Epithelial cell of prostate (primary cell): Measurements from ENCODE around the gene TAB2.
"Not testable (repeated sequence)": the region's sequence is repeated elsewhere in the genome, so short reads cannot be mapped to it uniquely, and the experiment has no call there.

Source experiments
- DNase-seq: peaks from one replicate; pipeline ENCODE4 v3.0.0-alpha.2; 2011; ENCODE audit warnings: low read depth, low spot score
- H3K27ac ChIP-seq: fragments of 450-650 bp; 2 replicates; pipeline ENCODE4 v1.5.1; 2017; ENCODE audit warnings: mild to moderate bottlenecking

Gene TAB2

DNA sequence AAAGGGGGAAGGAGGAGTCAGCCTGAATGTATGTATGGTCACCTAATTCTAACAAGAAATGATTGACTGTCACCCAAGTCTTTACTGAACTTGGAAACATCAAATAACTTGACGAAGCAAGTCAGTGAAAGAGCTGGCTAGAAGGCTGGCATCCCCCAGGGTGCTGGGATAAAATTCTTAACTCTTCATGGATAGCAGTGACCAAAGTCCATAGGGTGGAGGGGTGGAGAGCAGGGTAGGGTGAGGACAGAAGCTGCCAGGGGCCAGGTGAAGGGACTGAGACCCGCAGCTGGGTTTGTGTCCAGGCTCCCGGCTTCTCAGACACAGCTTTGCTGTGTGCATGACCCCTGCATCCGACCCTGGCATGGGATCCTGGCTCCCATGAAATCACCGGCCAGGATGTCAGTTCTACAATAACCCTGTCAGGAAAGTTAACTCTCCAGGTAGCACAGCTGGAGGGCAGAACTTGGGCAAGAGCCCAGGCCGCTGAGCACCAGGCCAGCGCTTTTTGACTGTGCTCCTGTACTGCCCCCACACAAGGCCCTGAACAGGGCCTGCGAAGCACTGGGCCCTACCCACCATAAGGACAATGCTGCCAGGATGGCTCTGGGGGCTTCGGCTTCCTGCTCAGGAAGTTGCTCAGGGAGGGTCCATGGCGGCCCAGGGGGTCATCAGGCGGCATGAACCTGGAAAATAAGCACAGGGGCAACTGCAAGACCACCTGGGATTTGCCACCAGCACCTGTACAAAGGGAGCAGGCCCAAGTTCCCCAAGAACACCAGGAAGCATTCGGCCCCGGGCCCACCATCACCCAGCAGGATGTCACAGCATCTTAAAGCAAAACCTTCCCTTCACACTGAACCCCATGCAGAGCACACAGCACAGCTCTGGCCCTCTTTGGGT is 134.8 kb downstream of the TAB2 start:
- no peak for DNase-seq
- H3K27ac ChIP-seq: no peak overlapping the region

- H3K27ac ChIP-seq: no peak overlapping the region
- DNase-seq: no peak
These were observed 136.3 kb downstream of the TAB2 start for GRCh38 chr6:149453597-149454345.

- no peak for DNase-seq
- H3K27ac ChIP-seq: no peak overlapping the region
These were observed 136.9 kb downstream of the TAB2 start for GRCh38 chr6:149454346-149454848.

DNA sequence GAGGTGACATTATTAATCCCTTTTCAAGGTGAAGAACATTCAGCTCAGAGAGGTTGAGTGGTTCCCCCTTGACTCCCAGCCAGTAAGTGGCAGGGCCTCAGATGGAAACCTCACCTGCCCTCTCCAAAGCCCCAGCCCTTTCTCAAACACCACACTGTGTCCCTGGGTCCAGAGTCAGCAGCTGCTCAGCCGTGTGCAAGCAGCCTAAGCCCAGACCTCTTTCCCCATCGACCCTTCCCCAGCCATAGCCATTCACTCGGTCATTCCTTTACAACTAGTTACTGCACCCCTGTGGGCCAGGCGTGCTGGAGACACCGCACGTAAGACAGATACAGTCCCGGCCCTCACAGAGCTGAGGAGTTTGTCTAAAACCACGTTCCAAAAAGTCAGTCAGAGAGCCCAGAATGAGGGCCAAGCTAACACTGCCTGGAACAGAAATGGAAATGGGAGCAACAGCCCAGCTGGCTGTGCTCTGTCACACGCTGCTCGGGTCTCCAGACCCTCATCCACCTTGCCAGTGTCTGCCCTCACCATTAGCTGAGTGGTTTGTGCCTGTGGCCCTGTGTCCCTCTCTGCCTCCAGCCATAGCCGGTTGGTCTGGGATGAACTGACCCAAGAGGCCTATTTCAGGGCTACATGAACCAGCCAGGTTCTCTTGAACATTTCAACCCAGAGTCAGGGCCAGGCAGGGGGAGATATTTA is 137.7 kb downstream of the TAB2 start:
- H3K27ac ChIP-seq: no peak overlapping the region

DNA sequence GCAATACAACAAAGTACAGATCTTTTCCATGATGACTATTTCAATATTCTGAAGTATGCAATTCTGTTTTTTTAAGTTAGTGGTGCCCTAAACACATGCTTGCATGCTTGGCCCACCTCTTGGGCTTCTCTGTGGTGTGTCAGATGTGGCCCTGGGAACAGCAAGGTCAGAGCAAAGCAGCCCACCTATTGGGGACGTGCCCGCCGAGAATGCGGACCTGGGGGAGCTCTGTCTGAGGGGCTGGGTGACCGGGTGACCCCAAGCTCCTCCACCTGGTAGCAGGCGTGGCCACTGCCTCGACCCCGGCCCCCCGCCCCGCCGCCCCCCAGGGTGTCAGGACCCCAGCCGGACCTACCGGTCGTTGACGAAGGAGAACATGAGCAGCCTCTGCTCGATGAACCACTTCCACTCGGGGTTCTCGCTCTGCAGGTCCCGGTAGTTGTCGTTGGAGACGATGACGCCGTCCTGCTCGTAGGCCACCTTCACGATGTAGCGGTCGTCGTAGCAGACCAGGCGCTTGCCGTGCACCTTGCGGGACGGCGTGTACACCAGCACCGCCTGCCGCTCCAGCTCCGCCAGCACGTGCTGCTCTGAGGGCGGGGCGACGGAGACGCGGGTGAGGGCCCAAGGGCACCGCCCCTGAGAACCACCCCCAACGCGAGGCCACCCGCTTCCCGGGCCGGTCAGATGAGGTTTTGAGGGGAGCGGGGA is 139.0 kb downstream of the TAB2 start:
- DNase-seq: no peak

More for the DNA sequence above, 137.7 kb downstream of the TAB2 start:
- no peak for DNase-seq

DNA sequence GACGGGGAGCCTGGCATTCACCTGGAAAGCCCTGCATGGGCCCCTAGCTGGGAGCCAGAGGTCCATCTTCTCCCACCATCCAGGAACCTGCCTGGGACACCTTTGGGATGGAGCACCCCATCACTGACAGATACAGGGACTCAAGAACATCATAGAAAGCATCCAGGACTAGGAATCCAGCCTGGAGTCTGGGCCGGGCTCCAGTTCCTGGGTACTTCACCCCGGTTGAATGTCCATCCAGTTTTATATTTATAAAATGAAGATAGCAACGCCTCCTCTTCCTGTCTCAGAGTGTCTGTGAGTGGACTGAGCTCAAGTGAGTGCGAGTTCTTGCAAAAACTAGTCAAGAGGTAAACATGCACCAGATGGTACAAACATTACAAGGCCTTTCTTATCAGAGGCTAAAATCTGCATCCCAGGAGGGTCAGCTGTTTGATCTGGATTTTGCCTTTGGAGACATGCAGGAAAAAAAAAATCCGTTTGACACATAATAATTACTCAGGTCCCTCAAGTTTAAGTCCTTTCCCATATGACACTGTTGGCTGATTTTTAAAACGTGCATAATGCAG is 139.9 kb downstream of the TAB2 start:
- no peak overlapping the region for H3K27ac ChIP-seq
- DNase-seq: no peak

More for the DNA sequence above, 139.0 kb downstream of the TAB2 start:
- no peak overlapping the region for H3K27ac ChIP-seq

DNA sequence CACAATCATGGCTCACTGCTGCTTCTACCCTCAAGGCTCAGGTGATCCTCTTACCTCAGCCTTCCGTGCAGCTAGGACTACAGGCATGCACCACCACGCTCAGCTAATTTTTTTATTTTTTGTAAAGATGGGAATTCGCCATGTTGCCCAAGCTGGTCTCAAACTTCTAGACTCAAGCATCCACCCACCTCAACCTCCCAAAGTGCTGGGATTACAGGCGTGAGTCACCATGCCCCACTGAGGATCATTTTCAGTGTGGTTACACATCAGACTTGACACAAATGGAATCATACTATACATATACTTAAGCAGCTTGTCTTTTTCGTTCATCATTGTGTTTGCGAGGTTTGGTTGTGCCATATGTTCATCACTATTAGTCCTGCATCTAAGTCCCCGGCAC is 140.7 kb downstream of the TAB2 start:
- H3K27ac ChIP-seq: no peak overlapping the region
- DNase-seq: no peak

DNA sequence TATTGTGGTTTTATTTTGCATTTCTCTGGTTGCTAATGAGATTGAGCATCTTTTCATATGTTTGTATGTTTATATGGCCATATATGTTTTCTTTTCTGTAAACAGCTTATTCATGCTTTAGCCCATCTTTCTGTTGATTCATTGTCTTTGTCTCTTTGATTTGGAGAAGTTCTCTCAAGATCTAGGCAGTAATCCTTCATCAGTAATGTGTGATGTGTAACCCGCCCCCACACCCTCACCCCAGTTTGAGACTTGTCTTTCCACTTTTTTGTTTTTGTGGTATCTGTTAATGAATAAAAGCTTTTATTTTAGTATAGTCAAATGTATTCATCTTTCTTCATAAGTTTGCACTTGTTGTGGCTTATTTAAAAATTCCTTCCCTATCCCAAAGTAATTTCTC is 141.3 kb downstream of the TAB2 start:
- no peak for DNase-seq
- no peak overlapping the region for H3K27ac ChIP-seq

DNA sequence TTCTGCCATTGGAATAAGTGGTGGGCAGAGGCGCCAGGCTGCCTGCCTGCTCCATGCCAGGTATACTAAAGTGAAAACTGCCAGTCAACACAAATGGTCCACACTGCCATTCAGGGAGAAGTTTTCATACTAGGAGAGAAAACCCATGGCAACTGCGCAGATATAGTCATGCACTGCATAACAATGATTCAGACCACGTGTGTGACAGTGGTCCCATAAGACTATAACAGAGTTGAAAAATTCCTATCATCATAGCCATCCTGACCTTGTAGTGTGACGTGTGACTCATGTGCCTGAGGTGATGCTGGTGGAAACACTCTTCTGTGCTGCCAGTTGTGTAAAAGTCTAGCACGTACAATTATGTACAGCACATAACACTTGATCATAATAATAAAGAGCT is 142.2 kb downstream of the TAB2 start:
- H3K27ac ChIP-seq: no peak overlapping the region
- no peak for DNase-seq

GRCh38 chr6:149460249-149460648 is 142.7 kb downstream of the TAB2 start:
- not testable (repeated sequence) for DNase-seq, H3K27ac ChIP-seq
